NCI-H446 treated with DMSO at 0.1 percent for 48 hours (cell line): Measurements from ENCODE around the gene CHMP2A.
"Not testable (repeated sequence)": the region's sequence is repeated elsewhere in the genome, so short reads cannot be mapped to it uniquely, and the experiment has no call there.

ENCODE experiments used
- DNase-seq: peaks from one replicate; lab custom pipeline; 2025; lab: John Stamatoyannopoulos, UW

CHMP2A gene

DNA sequence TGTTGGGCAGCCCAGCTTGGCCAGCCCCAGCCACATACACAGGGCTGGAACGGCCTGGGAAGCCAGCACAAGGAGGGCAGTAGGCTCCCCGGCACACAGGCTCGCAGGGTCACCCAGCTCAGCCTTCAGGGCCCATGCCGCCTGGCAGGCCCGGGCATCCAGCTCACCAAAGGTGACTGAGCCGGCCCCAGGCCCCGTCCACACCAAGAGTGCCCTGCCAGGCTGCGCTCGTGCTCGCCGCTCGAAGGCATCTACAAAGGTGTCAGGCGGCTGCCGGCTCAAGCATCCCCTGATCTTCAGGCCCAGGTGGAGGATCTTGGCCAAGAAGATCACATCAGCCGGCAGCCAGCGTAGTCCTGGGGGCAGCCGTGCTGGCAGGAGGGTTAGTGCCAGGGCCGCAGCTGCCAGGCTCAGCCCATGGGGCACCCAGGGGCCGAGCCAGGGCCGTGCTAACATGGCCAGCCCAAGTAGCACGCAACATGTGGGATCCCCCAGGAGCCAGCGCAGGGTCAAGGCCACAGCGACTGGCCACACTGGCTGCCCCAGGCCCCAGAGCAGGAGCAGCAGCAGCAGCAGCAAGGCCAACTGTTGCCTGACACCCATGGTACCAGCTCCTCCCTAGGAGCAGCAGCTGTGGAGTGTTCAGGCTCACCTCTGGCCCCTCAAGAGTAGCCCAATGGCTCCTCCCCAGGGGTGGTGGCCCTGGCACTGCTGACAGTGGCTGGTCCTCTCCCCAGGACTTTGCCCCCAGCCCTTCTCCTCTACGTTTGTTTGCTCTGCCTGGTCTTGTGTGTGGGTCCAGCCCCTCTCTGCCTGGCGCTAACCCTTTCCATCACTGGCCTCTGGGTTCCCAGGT lies 43.3 kb downstream of the CHMP2A start, which contains the start of gene SLC27A5:
SLC27A5 (minus strand) TSS at position 640 of the 856 bp plus-strand sequence; CDS start at position 603, 37 bp downstream.
- no peak for DNase-seq

DNA sequence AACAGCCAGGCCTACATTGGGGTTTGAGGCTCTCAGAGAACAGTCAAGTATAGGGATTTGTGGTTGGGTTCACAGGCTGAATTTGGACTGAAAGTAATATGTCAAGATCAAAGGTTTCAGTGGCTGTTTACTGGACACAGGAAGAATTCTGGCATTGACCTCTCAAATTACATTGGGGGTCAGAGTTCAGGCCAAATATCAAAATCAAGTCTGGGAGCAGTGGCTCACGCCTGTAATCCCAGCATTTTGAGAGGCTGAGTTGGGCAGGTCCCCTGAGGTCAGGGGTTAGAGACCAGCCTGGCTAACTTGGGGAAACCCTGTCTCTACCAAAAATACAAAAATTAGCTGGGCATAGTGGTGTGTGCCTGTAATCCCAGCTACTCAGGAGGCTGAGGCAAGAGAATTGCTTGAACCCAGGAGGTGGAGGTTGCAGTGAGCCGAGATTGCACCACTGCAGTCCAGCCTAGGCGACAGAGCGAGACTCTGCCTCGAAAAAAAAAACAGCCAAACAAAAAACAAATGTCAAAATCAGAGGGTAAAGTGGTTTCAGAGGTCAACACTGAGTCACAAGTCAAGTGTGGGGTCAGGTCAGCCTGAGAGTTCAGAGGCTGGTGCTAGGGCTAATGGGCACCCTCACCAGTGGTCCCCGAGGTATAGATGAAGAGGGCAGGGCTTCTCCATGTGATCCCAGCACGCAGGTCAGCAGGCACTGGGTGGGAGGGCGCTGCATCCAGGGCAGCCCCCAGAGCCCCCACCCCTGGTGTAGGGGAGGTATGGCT lies 44.6 kb downstream of the CHMP2A start:
- no peak for DNase-seq

DNA sequence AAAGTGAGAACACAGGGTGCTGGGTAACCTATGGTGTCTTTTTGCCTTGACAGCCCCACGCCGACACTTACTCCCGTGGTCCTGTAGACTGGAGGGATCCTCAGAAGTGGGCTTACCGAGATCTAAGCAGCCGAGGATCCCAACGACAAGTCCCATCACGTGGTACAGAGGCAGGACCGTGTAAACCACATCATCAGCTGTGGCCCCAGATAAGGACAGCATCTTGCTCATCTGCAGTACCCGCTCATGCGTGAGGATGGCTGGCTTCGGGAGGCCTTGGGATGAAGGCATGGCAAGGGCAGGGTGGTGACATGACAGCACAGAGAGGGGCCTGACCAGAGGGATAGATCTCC lies 45.2 kb downstream of the CHMP2A start:
- no peak for DNase-seq

DNA sequence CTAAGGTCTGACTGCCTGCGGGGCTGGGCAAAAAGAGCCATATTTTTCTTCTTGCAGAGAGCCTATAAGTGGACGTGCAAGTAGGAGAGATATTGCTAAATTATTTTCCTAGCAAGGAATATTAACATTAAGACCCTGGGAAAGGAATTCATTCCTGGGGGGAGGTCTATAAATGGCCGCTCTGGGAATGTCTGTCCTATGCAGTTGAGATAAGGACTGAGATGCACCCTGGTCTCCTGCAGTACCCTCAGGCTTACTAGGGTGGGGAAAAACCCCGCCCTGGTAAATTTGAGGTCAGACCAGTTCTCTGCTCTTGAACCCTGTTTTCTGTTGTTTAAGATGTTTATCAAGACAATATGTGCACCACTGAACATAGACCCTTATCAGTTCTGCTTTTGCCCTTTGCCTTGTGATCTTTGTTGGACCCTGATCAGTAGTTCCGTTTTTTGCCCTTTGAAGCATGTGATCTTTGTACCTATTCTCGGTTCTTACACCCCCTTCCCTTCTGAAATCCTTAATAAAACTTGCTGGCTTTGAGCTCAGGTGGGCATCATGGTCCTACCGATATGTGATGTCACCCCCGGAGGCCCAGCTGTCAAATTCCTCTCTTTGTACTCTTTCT lies 47.2 kb downstream of the CHMP2A start:
- DNase-seq = not testable (repeated sequence)
